GM13977 (cell line): ENCODE data around the gene C20orf204.

Experiments
- DNase-seq: peaks from one replicate; pipeline ENCODE4 v3.0.0; 2012; ENCODE audit warnings: low spot score
- in situ Hi-C: fragments of 300-500 bp; cut with MboI; formaldehyde crosslinking; loops from one replicate; pipeline ENCODE4 v1.12.0; 2022; ENCODE audit warnings: low sequenced_read_pairs, low pct_unique_long_range_greater_than_20kb, mixed read lengths, inconsistent platforms; ENCODE audit not compliant: unreplicated experiment
- TF ChIP-seq, protein P1 (sequence below): IDR thresholded peaks from 2 replicates; pipeline ENCODE4 v1.5.1; 2012; ENCODE audit warnings: mild to moderate bottlenecking, control low read depth; ENCODE audit not compliant: insufficient read depth; ENCODE audit errors: extremely low read depth, missing control alignments

The C20orf204 gene

DNA sequence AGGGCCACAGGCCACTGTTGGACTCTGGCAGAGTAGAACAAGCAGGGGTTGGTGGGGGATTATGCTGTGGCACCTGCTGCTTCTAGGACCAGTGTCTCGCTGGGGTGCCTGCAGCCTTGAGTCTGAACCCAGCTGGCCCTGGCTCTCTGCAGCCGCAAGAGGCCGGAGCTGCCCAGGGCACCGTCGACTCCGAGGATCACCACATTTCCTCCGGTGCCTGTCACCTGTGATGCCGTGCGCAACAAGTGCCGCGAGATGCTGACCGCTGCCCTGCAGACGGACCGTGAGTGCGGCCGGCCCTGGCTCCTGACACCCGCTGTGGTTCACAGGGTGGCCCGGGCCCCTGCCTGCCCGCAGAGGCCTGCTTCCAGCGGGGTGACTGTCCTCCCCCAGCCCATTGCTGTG, 33.2 kb downstream of the C20orf204 start:
- in situ Hi-C loops, result no loop called here

DNA sequence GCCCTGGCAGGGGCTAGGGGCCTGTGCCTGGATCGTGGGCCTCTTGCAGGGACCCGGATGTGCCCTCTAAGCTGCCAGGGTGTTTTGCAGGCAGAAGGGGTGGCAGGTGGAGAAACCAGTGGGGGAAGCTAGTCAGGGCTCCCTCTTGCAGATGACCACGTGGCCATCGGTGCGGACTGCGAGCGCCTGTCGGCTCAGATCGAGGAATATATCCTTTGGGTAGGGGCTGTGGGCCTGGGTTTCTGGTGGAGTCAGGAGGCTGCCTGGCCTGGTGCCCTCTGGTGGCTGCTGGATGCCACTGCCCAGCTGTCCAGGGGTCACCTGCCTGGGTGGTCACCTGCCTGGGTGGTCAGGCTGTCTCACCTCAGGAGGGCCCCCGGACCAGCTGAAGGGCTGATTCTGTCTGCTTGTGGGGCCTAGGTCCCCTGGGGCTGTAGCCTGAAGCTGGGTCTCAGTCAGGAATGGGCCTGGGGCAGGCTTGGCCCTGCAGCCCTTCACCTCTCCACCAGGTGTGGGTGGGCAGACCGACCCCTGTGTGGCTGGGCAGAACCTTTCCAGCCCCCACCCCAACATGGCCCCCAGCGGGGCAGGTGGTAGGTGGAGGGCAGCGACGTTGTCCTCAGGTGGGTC, 33.7 kb downstream of the C20orf204 start:
- TF ChIP-seq, protein P1, sequence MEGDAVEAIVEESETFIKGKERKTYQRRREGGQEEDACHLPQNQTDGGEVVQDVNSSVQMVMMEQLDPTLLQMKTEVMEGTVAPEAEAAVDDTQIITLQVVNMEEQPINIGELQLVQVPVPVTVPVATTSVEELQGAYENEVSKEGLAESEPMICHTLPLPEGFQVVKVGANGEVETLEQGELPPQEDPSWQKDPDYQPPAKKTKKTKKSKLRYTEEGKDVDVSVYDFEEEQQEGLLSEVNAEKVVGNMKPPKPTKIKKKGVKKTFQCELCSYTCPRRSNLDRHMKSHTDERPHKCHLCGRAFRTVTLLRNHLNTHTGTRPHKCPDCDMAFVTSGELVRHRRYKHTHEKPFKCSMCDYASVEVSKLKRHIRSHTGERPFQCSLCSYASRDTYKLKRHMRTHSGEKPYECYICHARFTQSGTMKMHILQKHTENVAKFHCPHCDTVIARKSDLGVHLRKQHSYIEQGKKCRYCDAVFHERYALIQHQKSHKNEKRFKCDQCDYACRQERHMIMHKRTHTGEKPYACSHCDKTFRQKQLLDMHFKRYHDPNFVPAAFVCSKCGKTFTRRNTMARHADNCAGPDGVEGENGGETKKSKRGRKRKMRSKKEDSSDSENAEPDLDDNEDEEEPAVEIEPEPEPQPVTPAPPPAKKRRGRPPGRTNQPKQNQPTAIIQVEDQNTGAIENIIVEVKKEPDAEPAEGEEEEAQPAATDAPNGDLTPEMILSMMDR, result peak; percentile 77
- DNase-seq, result peak; percentile 77

More for the DNA sequence above, 33.2 kb downstream of the C20orf204 start:
- DNase-seq, result no peak
- TF ChIP-seq, protein P1, result no peak

DNA sequence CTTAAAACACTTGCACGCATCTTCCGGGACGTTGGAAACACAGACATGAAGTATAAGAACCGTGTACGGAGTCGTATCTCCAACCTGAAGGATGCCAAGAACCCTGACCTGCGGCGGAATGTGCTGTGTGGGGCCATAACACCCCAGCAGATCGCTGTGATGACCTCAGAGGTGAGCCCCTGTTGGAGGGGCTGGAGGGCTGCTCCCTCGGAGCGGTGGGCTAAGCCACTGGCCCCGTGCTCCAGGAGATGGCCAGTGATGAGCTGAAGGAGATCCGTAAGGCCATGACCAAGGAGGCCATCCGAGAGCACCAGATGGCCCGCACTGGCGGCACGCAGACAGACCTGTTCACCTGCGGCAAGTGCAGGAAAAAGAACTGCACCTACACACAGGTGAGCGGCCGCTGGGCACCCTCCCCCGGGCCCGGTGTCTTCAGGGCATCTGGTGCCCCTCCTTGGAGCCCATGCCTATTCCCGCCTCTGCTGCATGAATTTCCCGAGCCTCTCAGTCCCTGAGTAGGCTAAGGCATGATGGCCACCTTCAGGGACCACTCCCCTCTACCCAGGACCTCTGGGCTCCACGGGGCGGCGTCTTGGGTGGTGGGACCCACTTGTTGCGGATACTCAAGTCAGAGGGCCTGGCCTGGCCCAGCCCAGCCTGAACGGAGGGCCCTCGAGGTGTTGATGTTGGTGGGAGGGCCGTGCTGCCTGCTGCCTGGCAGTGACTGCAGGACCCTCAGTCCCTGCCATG, 34.4 kb downstream of the C20orf204 start:
- in situ Hi-C loops, result no loop called here
- TF ChIP-seq, protein P1, result no peak
- no peak for DNase-seq

More for the DNA sequence above, 33.7 kb downstream of the C20orf204 start:
- in situ Hi-C loops, result no loop called here

DNA sequence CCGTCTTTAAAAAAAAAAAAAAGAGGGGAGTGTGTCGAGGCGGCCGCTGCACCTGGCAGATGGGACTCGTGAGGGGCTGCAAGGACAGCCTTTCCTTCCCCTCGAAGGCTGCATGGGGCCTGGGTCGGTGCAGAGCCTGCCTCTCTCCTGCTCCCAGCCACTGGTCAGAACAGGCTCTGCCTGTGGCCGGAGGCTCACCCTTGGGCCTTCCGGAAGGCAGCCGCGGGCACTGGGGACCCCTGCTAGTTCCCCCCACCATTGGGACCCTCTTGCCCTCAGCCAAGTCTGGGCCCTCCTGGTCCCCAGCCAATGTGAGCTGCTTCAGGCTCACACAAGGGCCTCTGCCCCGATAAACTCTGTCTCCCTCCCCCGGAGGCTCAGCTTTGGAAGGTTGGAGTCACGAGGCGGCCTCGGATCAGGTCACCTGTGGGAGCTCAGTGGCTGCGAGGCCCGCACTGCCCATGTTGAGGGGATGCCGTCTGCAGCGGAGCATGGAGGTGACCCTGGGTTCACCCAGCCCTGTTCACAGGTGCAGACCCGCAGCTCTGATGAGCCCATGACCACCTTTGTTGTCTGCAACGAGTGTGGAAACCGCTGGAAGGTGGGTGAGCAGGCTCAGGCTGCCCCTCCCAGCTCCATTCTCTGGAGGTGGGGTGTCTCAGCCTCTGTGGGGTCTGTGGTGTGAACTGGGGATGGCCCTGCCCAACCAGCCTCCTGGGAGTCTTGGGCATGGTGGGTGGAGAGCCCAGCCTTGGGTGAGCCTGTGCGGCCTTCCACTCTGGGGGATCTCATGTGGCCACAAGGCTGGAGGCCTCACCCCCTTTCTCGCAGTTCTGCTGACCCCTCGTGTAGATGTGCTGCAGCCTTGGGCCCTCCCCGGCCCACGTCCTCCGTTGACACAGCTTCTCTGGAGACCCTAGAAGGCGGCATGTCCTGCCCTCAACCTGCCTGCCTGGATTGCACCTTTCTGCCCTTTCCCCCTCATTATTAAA, 35.7 kb downstream of the C20orf204 start:
- in situ Hi-C loops, result no loop called here
- TF ChIP-seq, protein P1, result no peak
- DNase-seq, result no peak

DNA sequence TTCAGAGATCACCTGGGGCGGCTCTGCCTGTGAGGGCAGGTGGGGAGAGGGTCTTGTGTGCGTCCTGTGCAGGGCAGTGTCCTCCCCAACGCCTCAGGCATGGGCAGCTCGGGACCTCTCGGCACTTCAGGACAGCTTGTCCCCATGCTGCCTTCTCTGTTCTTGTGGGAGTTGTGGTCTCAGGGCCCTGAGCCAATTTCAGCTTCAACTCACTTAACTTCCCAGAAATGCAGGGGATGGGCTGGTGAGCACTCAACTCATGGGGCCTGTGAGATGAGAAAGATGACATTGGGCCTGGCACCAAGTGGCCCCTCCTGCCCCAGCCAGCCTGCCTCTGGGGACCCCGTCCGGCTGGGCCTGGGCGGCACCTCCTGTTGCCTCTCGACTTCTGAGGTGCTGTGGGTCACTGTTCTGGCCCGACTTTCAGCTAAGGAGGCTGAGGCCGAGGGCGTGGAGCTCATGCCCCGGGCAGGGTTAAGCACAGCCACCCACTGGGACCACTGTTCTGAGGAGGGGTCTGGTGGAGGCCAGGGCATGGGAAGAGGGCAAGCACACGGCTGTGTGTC, 36.6 kb downstream of the C20orf204 start:
- in situ Hi-C loops, result no loop called here
- TF ChIP-seq, protein P1, result no peak
- no peak for DNase-seq

DNA sequence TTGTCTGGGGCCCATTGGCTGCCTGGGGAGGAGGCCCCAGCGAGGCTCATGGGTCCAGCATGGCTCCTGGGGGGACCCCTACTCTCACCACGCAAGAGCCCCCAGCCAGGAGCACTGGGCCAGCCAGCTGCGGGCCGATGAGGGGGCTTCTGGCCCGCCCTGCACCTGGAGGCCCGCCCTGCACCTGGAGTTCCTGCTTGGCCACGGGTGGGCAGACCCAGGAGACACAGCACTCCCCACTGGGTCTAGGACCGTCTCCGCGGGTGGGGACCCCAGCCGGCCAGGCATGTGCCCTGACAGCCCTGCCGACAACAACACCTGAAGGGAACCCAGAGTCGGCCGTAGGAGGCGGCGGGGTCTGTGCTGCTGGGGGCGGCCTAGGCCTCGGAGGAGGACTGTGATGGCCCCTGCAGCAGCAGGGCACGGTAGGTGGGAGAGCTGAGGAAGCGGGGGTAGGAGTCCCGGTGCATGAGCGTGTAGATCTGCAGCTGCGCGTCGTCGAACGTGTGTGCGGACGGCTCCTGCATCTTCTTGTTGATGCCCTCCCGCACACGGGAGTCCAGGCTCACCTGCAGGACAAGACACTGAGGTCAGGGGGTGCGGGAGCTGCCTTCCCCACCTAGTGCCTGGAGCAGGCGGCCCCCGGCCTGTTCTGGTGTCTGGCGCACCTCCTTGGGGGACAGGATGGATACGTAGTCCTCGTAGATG, 37.6 kb downstream of the C20orf204 start:
- in situ Hi-C loops, result no loop called here

More for the DNA sequence above, 37.6 kb downstream of the C20orf204 start:
- TF ChIP-seq, protein P1, result no peak
- no peak for DNase-seq
